ENCODE measurements around the gene TMEM37. TPM values are rescaled to one million over a fixed set of nuclear protein-coding genes. Genes with fewer than 3 reads are reported as not detected.

TMEM37 gene
- total and polyA plus RNA-seq, 8 donors: 15.3 to 31.2 (median 28.0) TPM

DNA sequence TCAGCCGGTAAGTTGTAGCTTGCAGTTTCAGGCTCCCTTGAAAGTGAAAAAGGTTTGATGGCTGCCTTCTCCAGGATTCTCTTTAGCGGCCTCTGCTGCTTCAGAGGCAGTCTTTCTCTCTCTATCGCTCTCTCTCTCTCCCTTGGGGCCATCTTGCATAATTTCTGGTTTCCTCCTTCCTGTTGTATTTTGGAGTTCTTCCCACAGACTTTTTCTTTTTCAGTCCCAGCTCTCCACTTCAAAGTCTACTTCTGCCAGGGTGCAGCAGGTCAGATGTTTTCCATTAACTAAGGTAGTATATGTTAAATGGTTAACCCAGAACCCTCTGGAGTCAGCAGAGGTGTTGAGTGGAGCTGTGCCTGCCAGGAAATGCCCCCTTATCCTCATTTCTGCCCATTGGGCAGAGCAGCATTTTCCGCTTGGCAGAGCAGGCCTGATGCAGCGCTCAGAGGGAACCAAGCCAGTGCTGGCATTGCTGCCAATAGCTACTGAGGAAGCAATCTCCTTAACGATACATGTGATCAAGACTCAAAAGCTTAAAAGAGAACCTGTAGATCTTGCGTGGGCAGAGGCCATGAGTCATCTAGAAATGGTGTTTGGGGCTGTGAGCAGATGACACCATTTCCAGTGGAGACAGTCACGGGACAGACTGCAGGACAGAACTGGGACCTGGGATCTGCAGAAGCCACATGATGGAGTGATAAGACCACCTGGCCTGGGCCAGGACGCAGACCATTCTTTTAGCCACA is 44.1 kb upstream of the TMEM37 start:
- H3K9me3 ChIP-seq: no peaks in the 10 kb centered on the region
- peaks cover 18 to 33% of the 10 kb centered on the region in 2 donors for H3K4me1 ChIP-seq
- H3K36me3 ChIP-seq: no peaks in the 10 kb centered on the region
- H3K4me3 ChIP-seq: no peak overlapping the region
- TF ChIP-seq, protein P1, sequence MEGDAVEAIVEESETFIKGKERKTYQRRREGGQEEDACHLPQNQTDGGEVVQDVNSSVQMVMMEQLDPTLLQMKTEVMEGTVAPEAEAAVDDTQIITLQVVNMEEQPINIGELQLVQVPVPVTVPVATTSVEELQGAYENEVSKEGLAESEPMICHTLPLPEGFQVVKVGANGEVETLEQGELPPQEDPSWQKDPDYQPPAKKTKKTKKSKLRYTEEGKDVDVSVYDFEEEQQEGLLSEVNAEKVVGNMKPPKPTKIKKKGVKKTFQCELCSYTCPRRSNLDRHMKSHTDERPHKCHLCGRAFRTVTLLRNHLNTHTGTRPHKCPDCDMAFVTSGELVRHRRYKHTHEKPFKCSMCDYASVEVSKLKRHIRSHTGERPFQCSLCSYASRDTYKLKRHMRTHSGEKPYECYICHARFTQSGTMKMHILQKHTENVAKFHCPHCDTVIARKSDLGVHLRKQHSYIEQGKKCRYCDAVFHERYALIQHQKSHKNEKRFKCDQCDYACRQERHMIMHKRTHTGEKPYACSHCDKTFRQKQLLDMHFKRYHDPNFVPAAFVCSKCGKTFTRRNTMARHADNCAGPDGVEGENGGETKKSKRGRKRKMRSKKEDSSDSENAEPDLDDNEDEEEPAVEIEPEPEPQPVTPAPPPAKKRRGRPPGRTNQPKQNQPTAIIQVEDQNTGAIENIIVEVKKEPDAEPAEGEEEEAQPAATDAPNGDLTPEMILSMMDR (IDR thresholded peaks at IDR 0.05): no peak
- no peaks in the 10 kb centered on the region for H3K27me3 ChIP-seq
- peak in 2 of 4 donors; percentile 34 to 86 for DNase-seq
- ATAC-seq: peak; percentile 92
- H3K27ac ChIP-seq: peak overlapping the region; percentile 50 to 56
- intact Hi-C loops (cut with DNase I): no loop called here

DNA sequence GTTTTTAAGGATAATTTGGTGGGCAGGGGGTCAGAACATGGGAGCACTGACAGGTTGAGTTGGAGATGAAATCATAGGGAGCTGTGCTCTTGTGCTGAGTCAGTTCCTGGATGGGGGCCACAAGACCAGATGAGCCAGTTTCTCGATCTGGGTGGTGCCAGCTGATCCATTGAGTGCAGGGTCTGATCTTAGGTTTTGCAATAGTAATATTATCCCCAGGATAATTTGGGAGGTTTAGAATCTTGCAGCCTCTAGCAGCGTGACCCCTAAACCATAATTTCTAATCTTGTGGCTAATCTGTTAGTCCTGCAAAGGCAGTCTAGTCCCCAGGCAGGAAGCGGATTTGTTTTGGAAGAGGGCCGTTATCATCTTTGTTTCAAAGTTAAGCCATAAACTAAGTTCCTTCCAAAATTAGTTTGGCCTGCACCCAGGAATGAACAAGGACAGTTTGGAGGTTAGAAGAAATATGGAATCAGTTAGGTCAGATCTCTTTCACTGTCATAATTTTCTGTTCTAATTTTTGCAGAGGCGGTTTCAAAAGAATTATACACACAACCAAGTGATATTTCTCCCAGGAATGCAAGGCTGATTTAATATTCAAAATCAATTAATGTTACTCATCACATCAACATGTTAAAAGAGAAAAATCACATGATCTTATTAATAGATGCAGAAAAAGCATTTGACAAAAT is 41.9 kb upstream of the TMEM37 start:
- H3K4me3 ChIP-seq: no peak overlapping the region
- DNase-seq (peak in 2 of 4 donors; percentile 14 to 47), ATAC-seq (peak; percentile 11)
- TF ChIP-seq, protein P1 (IDR thresholded peaks at IDR 0.05): no peak
- no peaks in the 10 kb centered on the region for H3K9me3 ChIP-seq
- H3K27ac ChIP-seq: no peak overlapping the region
- no peaks in the 10 kb centered on the region for H3K27me3 ChIP-seq
- intact Hi-C loops (cut with DNase I): no loop called here
- H3K4me1 ChIP-seq: peaks cover 18 to 33% of the 10 kb centered on the region in 2 donors
- no peaks in the 10 kb centered on the region for H3K36me3 ChIP-seq

DNA sequence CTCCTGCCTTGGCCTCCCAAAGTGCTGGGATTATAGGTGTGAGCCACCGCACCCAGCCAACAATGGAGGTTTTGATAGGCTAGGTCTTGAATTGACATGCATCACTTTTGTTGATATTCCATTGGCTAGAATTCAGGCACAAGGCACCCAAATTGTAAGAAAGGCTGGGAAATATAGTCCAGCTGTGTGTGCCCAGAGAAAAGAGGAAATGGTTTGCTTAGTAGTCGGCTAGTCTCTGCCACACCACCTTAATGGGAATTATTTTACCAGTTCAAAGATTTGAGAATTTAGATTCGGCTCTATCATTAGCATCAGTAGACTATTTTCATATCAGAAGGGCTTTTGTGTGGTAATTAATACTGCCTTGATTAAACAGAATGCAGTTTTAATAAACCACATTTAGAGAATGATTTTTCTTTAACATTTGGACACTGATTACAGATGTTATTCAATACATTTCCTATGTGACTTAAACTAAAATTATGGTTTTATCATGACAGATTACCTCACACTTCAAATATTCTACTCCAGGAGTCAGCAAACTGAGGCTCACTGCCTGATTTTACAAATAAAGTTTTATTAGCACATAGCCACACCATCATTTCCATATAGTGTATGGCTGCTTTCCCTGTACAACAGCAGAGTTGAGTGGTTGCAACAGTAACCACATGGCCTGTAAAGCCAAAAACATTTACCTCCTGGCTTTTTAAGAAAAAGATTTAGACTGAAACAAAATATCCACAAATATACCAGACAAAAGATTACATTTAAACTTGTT is 37.5 kb upstream of the TMEM37 start:
- no peak for DNase-seq
- Histone ChIP-seq H3K27ac (no peak overlapping the region), H3K4me3 (no peak overlapping the region), H3K9me3 (no peaks in the 10 kb centered on the region), H3K4me1 (peaks cover 9 to 12% of the 10 kb centered on the region in 2 donors), H3K27me3 (no peaks in the 10 kb centered on the region), H3K36me3 (no peaks in the 10 kb centered on the region)
- intact Hi-C loops (cut with DNase I): no loop called here
- TF ChIP-seq, protein P1 (IDR thresholded peaks at IDR 0.05): no peak
- ATAC-seq: no peak

DNA sequence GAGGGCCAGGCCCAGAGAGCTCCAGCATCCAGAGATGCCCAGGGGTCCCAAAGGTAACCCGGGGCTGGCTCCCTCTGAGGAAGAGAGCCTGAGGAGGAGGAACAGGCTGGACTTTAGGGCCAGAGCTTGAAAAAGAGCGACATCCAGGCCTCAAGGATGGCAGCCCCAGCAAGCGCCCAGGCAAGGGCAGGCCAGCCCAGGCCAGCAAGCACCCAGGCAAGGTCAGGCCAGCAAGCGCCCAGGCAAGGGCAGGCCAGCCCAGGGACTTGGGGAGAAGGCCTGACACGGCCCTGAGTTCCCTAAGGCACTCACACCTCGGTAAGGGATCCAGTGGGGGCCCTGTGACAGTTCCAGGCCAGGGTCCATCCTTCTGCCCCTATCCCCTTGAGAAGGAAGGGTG is 34.5 kb upstream of the TMEM37 start:
- intact Hi-C loops (cut with DNase I): no loop called here
- Histone ChIP-seq H3K4me3 (no peak overlapping the region), H3K36me3 (no peaks in the 10 kb centered on the region), H3K4me1 (no peaks in the 10 kb centered on the region), H3K9me3 (no peaks in the 10 kb centered on the region), H3K27ac (no peak overlapping the region), H3K27me3 (no peaks in the 10 kb centered on the region)
- DNase-seq (no peak), ATAC-seq (no peak)
- TF ChIP-seq, protein P1 (IDR thresholded peaks at IDR 0.05): no peak
